Neuronal stem cell (in vitro differentiated cells): ENCODE data around the gene MAPT. TPM values are rescaled to one million over a fixed set of nuclear protein-coding genes. Genes with fewer than 3 reads are reported as not detected.

Source experiments
- DNase-seq: peaks from one replicate; pipeline ENCODE4 v3.0.0-alpha.2; 2013; ENCODE audit warnings: low spot score
- H2AFZ ChIP-seq: one replicate; pipeline ENCODE4 v1.6.1; 2013; ENCODE audit warnings: mild to moderate bottlenecking, low read length, inconsistent platforms
- H2AK5ac ChIP-seq: 2 replicates; pipeline ENCODE4 v1.6.1; 2013; ENCODE audit warnings: low read depth, mild to moderate bottlenecking, inconsistent platforms, low read length, moderate library complexity, mixed read lengths
- H2BK120ac ChIP-seq: 2 replicates; pipeline ENCODE4 v1.6.1; 2013; ENCODE audit warnings: low read depth, mild to moderate bottlenecking, inconsistent platforms, low read length, moderate library complexity, mixed read lengths
- H2BK12ac ChIP-seq: one replicate; pipeline ENCODE4 v1.6.1; 2013; ENCODE audit warnings: low read length, inconsistent platforms
- H2BK15ac ChIP-seq: 2 replicates; pipeline ENCODE4 v1.6.1; 2013; ENCODE audit warnings: mild to moderate bottlenecking, low read length, inconsistent platforms, mixed read lengths
- H2BK5ac ChIP-seq: one replicate; pipeline ENCODE4 v1.6.1; 2013; ENCODE audit warnings: inconsistent platforms, mild to moderate bottlenecking, low read length, moderate library complexity
- H3K14ac ChIP-seq: one replicate; pipeline ENCODE4 v1.6.1; 2013; ENCODE audit warnings: low read length, inconsistent platforms
- H3K18ac ChIP-seq: 2 replicates; pipeline ENCODE4 v1.6.1; 2013; ENCODE audit warnings: low read length, inconsistent platforms
- H3K23ac ChIP-seq: 2 replicates; pipeline ENCODE4 v1.6.1; 2013; ENCODE audit warnings: low read depth, mild to moderate bottlenecking, mixed read lengths, low read length, inconsistent platforms; ENCODE audit not compliant: poor library complexity
- H3K27ac ChIP-seq: replicated peaks from 3 replicates; pipeline ENCODE4 v1.5.1; 2013; ENCODE audit warnings: low read length, inconsistent platforms
- H3K27me3 ChIP-seq, 3 experiments: 2 replicates each; pipeline ENCODE4 v1.6.1; 2013; ENCODE audit warnings: low read length in 3 of 3, mild to moderate bottlenecking in 2 of 3, inconsistent platforms in 1 of 3, low read depth in 1 of 3, mixed read lengths in 1 of 3, moderate library complexity in 1 of 3; ENCODE audit not compliant: control insufficient read depth in 3 of 3, insufficient read depth in 3 of 3
- H3K36me3 ChIP-seq, 2 donors: replicated peaks in 1 of 2; 2 replicates each; pipeline ENCODE4 v1.6.1; 2013; ENCODE audit warnings: low read length in 2 of 2; ENCODE audit not compliant: control insufficient read depth in 2 of 2, insufficient read depth in 2 of 2
- H3K4ac ChIP-seq: 2 replicates; pipeline ENCODE4 v1.6.1; 2013; ENCODE audit warnings: inconsistent platforms, mild to moderate bottlenecking, low read length, moderate library complexity
- H3K4me1 ChIP-seq, 2 donors: 1 replicate in 1 of 2; 2 replicates in 1 of 2; pipeline ENCODE4 v1.6.1; 2013; ENCODE audit warnings: low read length in 2 of 2, low read depth in 1 of 2; ENCODE audit not compliant: control insufficient read depth in 2 of 2, insufficient read depth in 1 of 2
- H3K4me2 ChIP-seq: one replicate; pipeline ENCODE4 v1.6.1; 2013; ENCODE audit warnings: mild to moderate bottlenecking, low read length, inconsistent platforms; ENCODE audit not compliant: insufficient read depth, poor library complexity, severe bottlenecking
- H3K4me3 ChIP-seq, 2 donors: 2 replicates each; pipeline ENCODE4 v1.5.1; 2013; ENCODE audit warnings: low read length in 2 of 2, mild to moderate bottlenecking in 2 of 2, inconsistent platforms in 1 of 2, moderate library complexity in 1 of 2
- H3K79me1 ChIP-seq: one replicate; pipeline ENCODE4 v1.6.1; 2013; ENCODE audit warnings: low read depth, mild to moderate bottlenecking, inconsistent platforms, low read length, moderate library complexity
- H3K9ac ChIP-seq: one replicate; pipeline ENCODE4 v1.6.1; 2013; ENCODE audit warnings: mild to moderate bottlenecking, low read depth, low read length, inconsistent platforms; ENCODE audit not compliant: poor library complexity
- H3K9me3 ChIP-seq, 2 donors: replicated peaks in 1 of 2; 2 replicates each; pipeline versions ENCODE3 to v1.6.1; 2013; ENCODE audit warnings: low read length in 2 of 2, mild to moderate bottlenecking in 2 of 2, inconsistent platforms in 1 of 2, low read depth in 1 of 2, mixed read lengths in 1 of 2, moderate library complexity in 1 of 2; ENCODE audit not compliant: control insufficient read depth in 2 of 2, insufficient read depth in 1 of 2
- H4K8ac ChIP-seq: one replicate; pipeline ENCODE4 v1.6.1; 2013; ENCODE audit warnings: low read depth, mild to moderate bottlenecking, inconsistent platforms, low read length, moderate library complexity
- H4K91ac ChIP-seq: one replicate; pipeline ENCODE4 v1.6.1; 2013; ENCODE audit warnings: low read length, low read depth, mild to moderate bottlenecking, inconsistent platforms; ENCODE audit not compliant: poor library complexity
- WGBS, 2 donors: extraction: QIAGEN DNeasy Blood & Tissue Kit; methylation state at CpG; one replicate each; pipeline ENCODE4 v1.1.7; 2013; ENCODE audit warnings: missing lambda C conversion rate in 2 of 2, mixed read lengths in 1 of 2; ENCODE audit not compliant: insufficient read length in 2 of 2, insufficient replicate concordance in 1 of 2; ENCODE audit errors: extremely low coverage in 2 of 2; 5-methylcytosine and 5-hydroxymethylcytosine counted together
- small RNA-seq: library from polyadenylated mRNA; stranded (forward); fragments of <200 nt; extraction: miRNeasy Mini kit (QIAGEN cat#:217004); gene quantifications from one replicate; pipeline ENCODE3, GENCODE V24; 2013; ENCODE audit not compliant: insufficient read depth

MAPT gene

GRCh38 chr17:46072998-46073397 is 178.6 kb downstream of the MAPT start:
- Histone ChIP-seq H2AFZ (no peak overlapping the region), H3K36me3 (peaks cover 4 to 61% of the 10 kb centered on the region in 2 donors), H2BK120ac (no peak overlapping the region), H3K23ac (no peak overlapping the region), H3K4ac (no peak overlapping the region), H3K4me3 (no peak overlapping the region), H2BK5ac (no peak overlapping the region), H3K79me1 (no peaks in the 10 kb centered on the region), H3K14ac (no peak overlapping the region), H3K4me1 (peaks cover 2 to 6% of the 10 kb centered on the region in 2 donors), H3K27ac (no peak overlapping the region), H3K18ac (no peak overlapping the region), H3K27me3 (no peaks in the 10 kb centered on the region), H3K9me3 (peaks cover 0 to 2% of the 10 kb centered on the region in 2 donors), H4K8ac (no peak overlapping the region), H3K9ac (no peak overlapping the region), H2AK5ac (no peak overlapping the region), H2BK15ac (no peak overlapping the region), H3K4me2 (no peak overlapping the region), H4K91ac (no peak overlapping the region), H2BK12ac (no peak overlapping the region)
- DNase-seq: no peak
- no CpG with 5 or more reads among the region's 1 CpG for WGBS, 2 donors

GRCh38 chr17:46074540-46074939 is 180.2 kb downstream of the MAPT start:
- no peaks in the 10 kb centered on the region for H3K27me3 ChIP-seq
- no peak overlapping the region for H3K27ac ChIP-seq
- peaks cover 5 to 6% of the 10 kb centered on the region in 2 donors for H3K4me1 ChIP-seq
- no peak overlapping the region for H2BK12ac ChIP-seq
- H2BK5ac ChIP-seq: no peak overlapping the region
- no peak overlapping the region for H3K9ac ChIP-seq
- H3K4me2 ChIP-seq: no peak overlapping the region
- no peak overlapping the region for H4K91ac ChIP-seq
- no peak overlapping the region for H3K4me3 ChIP-seq
- H3K23ac ChIP-seq: no peak overlapping the region
- H3K14ac ChIP-seq: no peak overlapping the region
- H2AFZ ChIP-seq: no peak overlapping the region
- H3K79me1 ChIP-seq: no peaks in the 10 kb centered on the region
- peaks cover 4 to 59% of the 10 kb centered on the region in 2 donors for H3K36me3 ChIP-seq
- no peak overlapping the region for H3K18ac ChIP-seq
- H3K4ac ChIP-seq: no peak overlapping the region
- H2BK15ac ChIP-seq: no peak overlapping the region
- no peak overlapping the region for H2BK120ac ChIP-seq
- DNase-seq: no peak
- peaks cover 0 to 5% of the 10 kb centered on the region in 2 donors for H3K9me3 ChIP-seq
- no CpG with 5 or more reads among the region's 1 CpG for WGBS, 2 donors
- no peak overlapping the region for H2AK5ac ChIP-seq
- H4K8ac ChIP-seq: no peak overlapping the region

Small RNAs within 50 kb of the gene (small RNA-seq; reads per million reads assigned to genes)
- not detected for gene RF00017
